Trophoblast cell (in vitro differentiated cells and primary cell): ENCODE results near the gene PTPRN.

Experiments used
- DNase-seq, 2 donors: peaks; one replicate each; pipeline ENCODE4 v3.0.0-alpha.2; 2016
- H2AFZ ChIP-seq: 2 replicates; pipeline ENCODE4 v1.6.1; 2013; ENCODE audit warnings: low read length, moderate library complexity, mild to moderate bottlenecking; ENCODE audit not compliant: insufficient read depth, poor library complexity
- H2AK5ac ChIP-seq: 2 replicates; pipeline ENCODE4 v1.6.1; 2013; ENCODE audit warnings: mild to moderate bottlenecking, low read length
- H2BK120ac ChIP-seq: 2 replicates; pipeline ENCODE4 v1.6.1; 2013; ENCODE audit warnings: low read length, mild to moderate bottlenecking, moderate library complexity; ENCODE audit not compliant: insufficient read depth, poor library complexity
- H2BK12ac ChIP-seq: 2 replicates; pipeline ENCODE4 v1.6.1; 2013; ENCODE audit warnings: mild to moderate bottlenecking, low read length, moderate library complexity
- H2BK5ac ChIP-seq: 2 replicates; pipeline ENCODE4 v1.6.1; 2013; ENCODE audit warnings: low read length, low read depth, moderate library complexity, mild to moderate bottlenecking; ENCODE audit not compliant: poor library complexity
- H3K14ac ChIP-seq: 2 replicates; pipeline ENCODE4 v1.6.1; 2013; ENCODE audit warnings: mild to moderate bottlenecking, low read length
- H3K18ac ChIP-seq: 2 replicates; pipeline ENCODE4 v1.6.1; 2013; ENCODE audit warnings: mild to moderate bottlenecking, low read length
- H3K23ac ChIP-seq: 2 replicates; pipeline ENCODE4 v1.6.1; 2013; ENCODE audit warnings: low read length
- H3K27ac ChIP-seq: 2 replicates; pipeline ENCODE4 v1.5.1; 2013; ENCODE audit warnings: low read depth, mild to moderate bottlenecking, inconsistent platforms, low read length, moderate library complexity
- H3K27me3 ChIP-seq: 2 replicates; pipeline ENCODE4 v1.6.1; 2013; ENCODE audit warnings: inconsistent platforms, mild to moderate bottlenecking, low read length, moderate library complexity; ENCODE audit not compliant: insufficient read depth
- H3K36me3 ChIP-seq, 2 experiments: 1 replicate in 1 of 2; 2 replicates in 1 of 2; pipeline ENCODE4 v1.6.1; 2013; ENCODE audit warnings: low read length in 2 of 2, mild to moderate bottlenecking in 2 of 2, moderate library complexity in 1 of 2; ENCODE audit not compliant: insufficient read depth in 2 of 2, control insufficient read depth in 1 of 2
- H3K4ac ChIP-seq: 2 replicates; pipeline ENCODE4 v1.6.1; 2013; ENCODE audit warnings: low read depth, mild to moderate bottlenecking, low read length, moderate library complexity
- H3K4me1 ChIP-seq, 2 experiments: 1 replicate in 1 of 2; 2 replicates in 1 of 2; pipeline ENCODE4 v1.6.1; 2013; ENCODE audit warnings: low read length in 2 of 2, mild to moderate bottlenecking in 2 of 2, moderate library complexity in 1 of 2; ENCODE audit not compliant: insufficient read depth in 2 of 2, control insufficient read depth in 1 of 2
- H3K4me2 ChIP-seq: 2 replicates; pipeline ENCODE4 v1.6.1; 2013; ENCODE audit warnings: inconsistent platforms, mild to moderate bottlenecking, low read length, moderate library complexity
- H3K4me3 ChIP-seq: 2 replicates; pipeline ENCODE4 v1.5.1; 2013; ENCODE audit warnings: mild to moderate bottlenecking, low read depth, low read length, inconsistent platforms
- H3K79me1 ChIP-seq: one replicate; pipeline ENCODE4 v1.6.1; 2013; ENCODE audit warnings: low read length
- H3K79me2 ChIP-seq: 2 replicates; pipeline ENCODE4 v1.6.1; 2013; ENCODE audit warnings: low read length, mild to moderate bottlenecking; ENCODE audit not compliant: control insufficient read depth, insufficient read depth, poor library complexity
- H3K9ac ChIP-seq: 2 replicates; pipeline ENCODE4 v1.6.1; 2013; ENCODE audit warnings: mild to moderate bottlenecking, low read length
- H3K9me3 ChIP-seq: 2 replicates; pipeline ENCODE4 v1.6.1; 2013; ENCODE audit warnings: low read depth, mild to moderate bottlenecking, control low read depth, inconsistent platforms, low read length; ENCODE audit not compliant: insufficient read depth
- H4K12ac ChIP-seq: 2 replicates; pipeline ENCODE4 v1.6.1; 2013; ENCODE audit warnings: low read depth, mild to moderate bottlenecking, low read length, moderate library complexity
- H4K8ac ChIP-seq: 2 replicates; pipeline ENCODE4 v1.6.1; 2013; ENCODE audit warnings: low read depth, mild to moderate bottlenecking, low read length, moderate library complexity
- H4K91ac ChIP-seq: one replicate; pipeline ENCODE4 v1.6.1; 2013; ENCODE audit warnings: low read depth, mild to moderate bottlenecking, low read length, moderate library complexity
- WGBS: extraction: QIAGEN DNeasy Blood & Tissue Kit; methylation state at CpG from one replicate; pipeline ENCODE4 v1.1.7; 2013; ENCODE audit warnings: missing lambda C conversion rate; ENCODE audit not compliant: insufficient read length, insufficient coverage; ENCODE audit errors: extremely low coverage; 5-methylcytosine and 5-hydroxymethylcytosine counted together

PTPRN gene

DNA sequence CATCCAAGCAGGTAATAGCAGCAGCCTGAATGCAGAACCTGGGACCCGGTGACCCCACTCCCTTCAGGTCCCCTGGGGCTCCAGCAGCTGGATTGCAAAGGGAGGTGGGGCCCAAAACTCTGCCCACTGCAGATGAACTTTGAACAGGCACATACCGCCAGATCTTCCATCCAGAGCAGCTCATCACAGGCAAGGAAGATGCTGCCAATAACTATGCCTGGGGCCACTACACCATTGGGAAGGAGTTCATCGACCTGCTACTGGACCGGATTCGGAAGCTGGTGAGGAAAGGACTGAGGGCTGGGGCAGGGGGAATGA lies 39.2 kb downstream of the PTPRN start:
- Histone ChIP-seq H3K4ac (no peak overlapping the region), H3K79me1 (peaks cover 9% of the 10 kb centered on the region), H2BK12ac (no peak overlapping the region), H2BK5ac (no peak overlapping the region), H3K9me3 (peaks cover 1% of the 10 kb centered on the region), H3K36me3 (no peaks in the 10 kb centered on the region), H4K8ac (no peak overlapping the region), H3K79me2 (peaks cover 2% of the 10 kb centered on the region), H3K14ac (no peak overlapping the region), H4K12ac (no peak overlapping the region), H3K27ac (no peak overlapping the region), H3K4me3 (no peak overlapping the region), H3K9ac (no peak overlapping the region), H3K4me1 (peaks cover 10 to 12% of the 10 kb centered on the region in 2 experiments), H3K4me2 (no peak overlapping the region), H3K23ac (no peak overlapping the region), H4K91ac (no peak overlapping the region), H2AFZ (no peak overlapping the region), H3K18ac (no peak overlapping the region), H3K27me3 (no peaks in the 10 kb centered on the region), H2AK5ac (no peak overlapping the region), H2BK120ac (no peak overlapping the region)
- no CpG with 5 or more reads among the region's 5 CpGs for WGBS
- DNase-seq, result no peak

DNA sequence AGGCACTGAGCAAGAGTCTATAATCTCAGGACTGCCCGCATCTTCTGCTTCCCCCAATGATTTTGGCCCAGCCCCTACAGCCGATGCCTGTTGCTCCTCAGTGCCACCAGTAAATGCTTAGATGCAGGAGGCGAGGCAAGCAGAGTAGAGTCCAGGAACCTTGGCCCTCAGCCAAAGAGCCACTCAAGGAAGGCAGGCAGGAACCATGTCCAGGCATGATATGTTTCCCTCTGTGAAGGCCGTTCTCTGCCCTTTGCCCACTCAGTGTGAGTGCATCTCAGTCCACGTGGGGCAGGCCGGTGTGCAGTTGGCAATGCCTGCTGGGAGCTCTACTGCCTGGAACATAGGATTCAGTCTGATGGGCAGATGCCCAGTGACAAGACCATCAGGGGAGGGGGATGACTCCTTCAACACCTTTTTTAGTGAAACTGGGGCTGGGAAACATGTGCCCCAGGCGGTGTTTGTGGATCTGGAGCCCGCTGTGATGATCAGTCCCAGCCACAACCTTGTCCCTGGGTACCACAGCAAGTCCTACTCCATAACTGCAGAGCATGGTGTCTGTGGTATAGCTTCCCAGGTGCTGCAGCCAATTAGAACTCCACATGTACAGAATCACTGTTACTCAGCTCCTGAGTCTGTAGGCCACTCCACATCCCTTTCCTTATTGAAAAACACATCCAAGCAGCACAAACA lies 39.7 kb downstream of the PTPRN start:
- Histone ChIP-seq H3K23ac (no peak overlapping the region), H3K27ac (no peak overlapping the region), H2AFZ (no peak overlapping the region), H3K9me3 (peaks cover 1% of the 10 kb centered on the region), H3K4me1 (peaks cover 8 to 11% of the 10 kb centered on the region in 2 experiments), H2BK5ac (no peak overlapping the region), H3K79me2 (peaks cover 2% of the 10 kb centered on the region), H4K12ac (no peak overlapping the region), H3K4me2 (no peak overlapping the region), H4K8ac (no peak overlapping the region), H3K79me1 (peaks cover 9% of the 10 kb centered on the region), H3K18ac (no peak overlapping the region), H2BK120ac (no peak overlapping the region), H3K9ac (no peak overlapping the region), H3K14ac (no peak overlapping the region), H4K91ac (no peak overlapping the region), H2AK5ac (no peak overlapping the region), H3K4ac (no peak overlapping the region), H3K27me3 (no peaks in the 10 kb centered on the region), H3K4me3 (peak overlapping the region; percentile 20), H2BK12ac (no peak overlapping the region), H3K36me3 (no peaks in the 10 kb centered on the region)
- WGBS, result no CpG with 5 or more reads among the region's 8 CpGs
- DNase-seq, result peak in 1 of 2 donors; percentile 31

DNA sequence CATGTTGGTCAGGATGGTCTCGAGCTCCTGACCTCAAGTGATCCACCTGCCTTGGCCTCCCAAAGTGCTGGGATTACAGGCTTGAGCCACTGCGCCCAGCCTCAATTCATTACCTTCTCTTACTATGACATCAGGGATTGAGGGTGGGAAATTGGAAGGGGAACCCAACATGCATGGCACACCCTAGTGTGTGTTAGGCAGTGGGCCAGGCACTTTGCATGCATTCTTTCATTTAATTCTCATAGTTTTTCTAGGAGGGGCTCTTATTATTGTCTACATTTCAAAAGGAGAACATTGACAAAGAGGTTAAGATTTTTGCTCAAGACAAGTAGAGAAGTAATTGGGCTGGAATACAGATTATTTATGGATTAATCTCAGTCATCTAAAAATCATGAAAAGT lies 40.9 kb downstream of the PTPRN start:
- Histone ChIP-seq H3K14ac (no peak overlapping the region), H3K9ac (no peak overlapping the region), H3K36me3 (no peaks in the 10 kb centered on the region), H4K91ac (no peak overlapping the region), H3K79me2 (no peaks in the 10 kb centered on the region), H2BK12ac (no peak overlapping the region), H2BK120ac (no peak overlapping the region), H2BK5ac (no peak overlapping the region), H3K4me3 (no peak overlapping the region), H3K27me3 (no peaks in the 10 kb centered on the region), H2AK5ac (no peak overlapping the region), H4K12ac (no peak overlapping the region), H3K27ac (no peak overlapping the region), H3K23ac (no peak overlapping the region), H3K4me1 (peaks cover 0 to 2% of the 10 kb centered on the region in 2 experiments), H3K79me1 (no peaks in the 10 kb centered on the region), H2AFZ (no peak overlapping the region), H4K8ac (no peak overlapping the region), H3K9me3 (peaks cover 1% of the 10 kb centered on the region), H3K4ac (no peak overlapping the region), H3K18ac (no peak overlapping the region), H3K4me2 (no peak overlapping the region)
- no CpG with 5 or more reads among the region's 2 CpGs for WGBS
- no peak for DNase-seq

DNA sequence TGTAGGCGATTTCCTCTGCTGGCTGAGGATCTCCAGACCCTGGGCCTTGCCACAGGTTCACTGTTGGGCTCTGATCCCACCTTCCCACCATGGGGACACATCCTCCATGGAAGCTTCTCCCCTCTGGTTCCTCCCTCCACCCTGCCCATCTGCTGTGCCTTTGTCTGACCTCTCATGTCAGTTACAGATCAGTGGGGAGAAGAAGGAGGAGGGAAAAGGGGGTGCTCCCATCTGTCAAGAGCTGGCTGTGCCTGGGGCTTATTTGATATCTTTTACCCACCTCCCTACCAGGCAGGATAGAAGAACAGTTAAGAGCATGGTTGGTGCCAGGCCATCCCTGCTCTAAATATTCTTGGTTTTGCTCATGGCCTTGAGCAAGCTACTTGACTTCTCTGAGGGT lies 42.3 kb downstream of the PTPRN start:
- H2AFZ ChIP-seq, result no peak overlapping the region
- H4K91ac ChIP-seq, result no peak overlapping the region
- no peaks in the 10 kb centered on the region for H3K36me3 ChIP-seq
- H3K4me3 ChIP-seq, result no peak overlapping the region
- H2AK5ac ChIP-seq, result no peak overlapping the region
- no peaks in the 10 kb centered on the region for H3K4me1 ChIP-seq
- no peak overlapping the region for H3K18ac ChIP-seq
- no peak overlapping the region for H4K8ac ChIP-seq
- no peak overlapping the region for H4K12ac ChIP-seq
- H3K9ac ChIP-seq, result no peak overlapping the region
- peaks cover 1% of the 10 kb centered on the region for H3K9me3 ChIP-seq
- WGBS, result no CpG with 5 or more reads among the region's 1 CpG
- no peaks in the 10 kb centered on the region for H3K79me1 ChIP-seq
- H2BK5ac ChIP-seq, result no peak overlapping the region
- H3K79me2 ChIP-seq, result no peaks in the 10 kb centered on the region
- H3K4ac ChIP-seq, result no peak overlapping the region
- H3K14ac ChIP-seq, result no peak overlapping the region
- no peaks in the 10 kb centered on the region for H3K27me3 ChIP-seq
- H3K27ac ChIP-seq, result no peak overlapping the region
- no peak for DNase-seq
- H3K23ac ChIP-seq, result no peak overlapping the region
- no peak overlapping the region for H2BK12ac ChIP-seq
- no peak overlapping the region for H2BK120ac ChIP-seq
- H3K4me2 ChIP-seq, result no peak overlapping the region
